Measurements from ENCODE around the gene TGFB2.

The TGFB2 gene

DNA sequence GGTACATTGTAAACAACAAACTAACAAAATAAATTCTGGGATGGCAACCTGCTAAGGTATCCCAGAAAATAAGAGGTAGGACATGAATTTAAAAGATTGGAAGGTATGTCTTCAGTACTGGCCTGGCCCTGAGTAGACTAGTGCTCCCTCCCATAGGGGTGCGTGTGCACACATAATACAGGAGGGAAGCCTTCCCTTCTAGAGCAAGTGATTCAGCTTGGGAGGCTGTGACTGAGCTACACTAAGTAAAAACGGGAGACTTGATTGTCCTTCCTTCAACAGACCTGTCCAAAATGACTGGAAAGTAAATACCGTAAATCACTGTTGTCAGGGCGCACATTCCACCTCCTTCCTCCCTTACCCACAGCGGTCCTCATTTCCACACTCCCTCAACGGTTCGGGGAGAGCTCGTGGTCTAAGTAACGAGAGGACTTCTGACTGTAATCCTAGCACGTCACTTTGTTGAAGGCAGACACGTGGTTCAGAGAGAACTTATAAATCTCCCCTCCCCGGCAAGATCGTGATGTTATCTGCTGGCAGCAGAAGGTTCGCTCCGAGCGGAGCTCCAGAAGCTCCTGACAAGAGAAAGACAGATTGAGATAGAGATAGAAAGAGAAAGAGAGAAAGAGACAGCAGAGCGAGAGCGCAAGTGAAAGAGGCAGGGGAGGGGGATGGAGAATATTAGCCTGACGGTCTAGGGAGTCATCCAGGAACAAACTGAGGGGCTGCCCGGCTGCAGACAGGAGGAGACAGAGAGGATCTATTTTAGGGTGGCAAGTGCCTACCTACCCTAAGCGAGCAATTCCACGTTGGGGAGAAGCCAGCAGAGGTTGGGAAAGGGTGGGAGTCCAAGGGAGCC is at the start of gene TGFB2:
Gene TGFB2 (plus strand): TSS at position 523 of the 859 bp plus-strand sequence. CDS start 1,366 bp downstream, outside the sequence.
- Histone ChIP-seq H3K27ac (ENCODE audit: low read depth, low read length) (peak within 1 kb of the TSS; percentile 47), H3K4me3 (ENCODE audit: low read depth in 1 of 5, low read length in 5 of 5) (peak within 1 kb of the TSS; percentile 73 to 94 (median 83)), H3K27me3 (ENCODE audit: control insufficient read depth in 5 of 5, insufficient read depth in 4 of 5, low read length in 5 of 5) (no peaks in the 10 kb centered on the region), H3K36me3 (ENCODE audit: control insufficient read depth in 5 of 5, insufficient read depth in 5 of 5, low read length in 5 of 5) (peaks cover 0 to 4% (median 0%) of the 10 kb centered on the region in 5 donors), H3K4me1 (ENCODE audit: control insufficient read depth in 5 of 5, insufficient read depth in 5 of 5, low read length in 5 of 5) (peaks cover 2 to 48% (median 44%) of the 10 kb centered on the region in 5 donors), H3K9me3 (ENCODE audit: control insufficient read depth in 5 of 5, low read length in 5 of 5) (no peaks in the 10 kb centered on the region), H3K9ac (ENCODE audit: low read length in 5 of 5) (peak within 1 kb of the TSS; percentile 34 to 72 (median 57))

DNA sequence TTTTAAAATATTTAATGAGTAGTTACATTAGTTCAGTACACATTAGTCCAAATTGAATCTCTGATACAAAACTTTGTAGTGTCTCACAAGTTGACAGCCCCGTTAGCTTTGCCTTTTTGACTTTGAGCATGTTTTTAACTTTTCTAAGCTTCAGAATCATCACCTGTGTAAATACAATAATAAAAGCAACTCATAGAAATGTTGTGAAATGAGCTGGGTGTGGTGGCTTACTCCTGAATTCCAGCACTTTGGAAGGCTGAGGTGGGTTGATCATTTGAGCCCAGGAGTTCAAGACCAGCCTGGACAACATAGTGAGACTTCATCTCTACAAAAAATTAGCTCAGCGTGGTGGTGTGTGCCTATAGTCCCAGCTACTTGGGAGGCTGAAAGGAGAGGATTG is 49.0 kb upstream of the TGFB2 start:
- no peaks in the 10 kb centered on the region for H3K9me3 ChIP-seq (ENCODE audit: control insufficient read depth in 5 of 5, low read length in 5 of 5)
- no peak overlapping the region for H3K27ac ChIP-seq (ENCODE audit: low read depth, low read length)
- H3K4me1 ChIP-seq (ENCODE audit: control insufficient read depth in 5 of 5, insufficient read depth in 5 of 5, low read length in 5 of 5) = peaks cover 0 to 4% (median 0%) of the 10 kb centered on the region in 5 donors
- no peak overlapping the region for H3K9ac ChIP-seq (ENCODE audit: low read length in 5 of 5)
- H3K4me3 ChIP-seq (ENCODE audit: low read depth in 1 of 5, low read length in 5 of 5) = no peak overlapping the region
- no peaks in the 10 kb centered on the region for H3K27me3 ChIP-seq (ENCODE audit: control insufficient read depth in 5 of 5, insufficient read depth in 4 of 5, low read length in 5 of 5)
- peaks cover 0 to 8% (median 4%) of the 10 kb centered on the region in 5 donors for H3K36me3 ChIP-seq (ENCODE audit: control insufficient read depth in 5 of 5, insufficient read depth in 5 of 5, low read length in 5 of 5)

DNA sequence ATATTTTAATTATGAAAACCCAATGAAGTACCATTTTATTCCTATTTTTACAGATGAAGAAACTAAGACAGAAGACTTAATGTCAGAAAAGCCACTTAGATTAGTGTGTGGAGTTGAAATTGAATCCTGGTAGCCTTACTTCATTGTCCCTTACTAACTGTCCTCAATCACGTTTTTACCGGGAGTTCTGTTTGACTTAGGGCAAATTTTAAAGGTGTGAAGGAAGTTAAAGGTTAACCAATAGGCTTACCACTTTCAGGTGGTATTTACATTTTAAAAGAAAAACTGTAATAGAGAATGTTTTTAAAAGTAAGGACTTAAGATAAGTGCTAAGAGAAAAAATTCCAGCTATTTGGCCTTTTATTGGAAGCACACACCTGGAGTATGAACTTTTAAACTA is 47.7 kb upstream of the TGFB2 start:
- no peaks in the 10 kb centered on the region for H3K9me3 ChIP-seq (ENCODE audit: control insufficient read depth in 5 of 5, low read length in 5 of 5)
- no peak overlapping the region for H3K9ac ChIP-seq (ENCODE audit: low read length in 5 of 5)
- no peak overlapping the region for H3K27ac ChIP-seq (ENCODE audit: low read depth, low read length)
- peaks cover 0 to 9% (median 4%) of the 10 kb centered on the region in 5 donors for H3K36me3 ChIP-seq (ENCODE audit: control insufficient read depth in 5 of 5, insufficient read depth in 5 of 5, low read length in 5 of 5)
- no peak overlapping the region for H3K4me3 ChIP-seq (ENCODE audit: low read depth in 1 of 5, low read length in 5 of 5)
- H3K27me3 ChIP-seq (ENCODE audit: control insufficient read depth in 5 of 5, insufficient read depth in 4 of 5, low read length in 5 of 5) = no peaks in the 10 kb centered on the region
- peaks cover 0 to 4% (median 0%) of the 10 kb centered on the region in 5 donors for H3K4me1 ChIP-seq (ENCODE audit: control insufficient read depth in 5 of 5, insufficient read depth in 5 of 5, low read length in 5 of 5)

DNA sequence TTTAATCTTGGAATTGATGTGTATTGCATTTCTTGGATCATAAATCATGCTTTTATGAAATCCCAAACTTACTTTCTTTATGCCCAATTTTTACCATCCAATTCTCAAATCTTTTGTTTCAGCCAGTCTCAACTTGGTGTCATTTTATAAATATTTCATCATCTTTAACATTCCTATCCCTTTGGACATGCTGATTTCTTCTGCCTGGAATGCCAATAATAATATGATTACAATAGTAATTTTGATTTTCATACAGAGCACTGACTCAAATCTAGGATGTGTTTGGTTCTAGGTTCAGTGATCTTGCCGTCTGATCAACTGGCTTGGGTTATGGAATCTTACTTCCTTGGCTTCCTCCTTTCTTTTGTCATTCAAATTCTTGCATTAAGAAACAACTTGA is 47.3 kb upstream of the TGFB2 start:
- no peak overlapping the region for H3K4me3 ChIP-seq (ENCODE audit: low read depth in 1 of 5, low read length in 5 of 5)
- H3K27ac ChIP-seq (ENCODE audit: low read depth, low read length) = no peak overlapping the region
- peaks cover 0 to 12% (median 6%) of the 10 kb centered on the region in 5 donors for H3K36me3 ChIP-seq (ENCODE audit: control insufficient read depth in 5 of 5, insufficient read depth in 5 of 5, low read length in 5 of 5)
- no peak overlapping the region for H3K9ac ChIP-seq (ENCODE audit: low read length in 5 of 5)
- H3K4me1 ChIP-seq (ENCODE audit: control insufficient read depth in 5 of 5, insufficient read depth in 5 of 5, low read length in 5 of 5) = peaks cover 0 to 4% (median 0%) of the 10 kb centered on the region in 5 donors
- no peaks in the 10 kb centered on the region for H3K9me3 ChIP-seq (ENCODE audit: control insufficient read depth in 5 of 5, low read length in 5 of 5)
- H3K27me3 ChIP-seq (ENCODE audit: control insufficient read depth in 5 of 5, insufficient read depth in 4 of 5, low read length in 5 of 5) = no peaks in the 10 kb centered on the region

DNA sequence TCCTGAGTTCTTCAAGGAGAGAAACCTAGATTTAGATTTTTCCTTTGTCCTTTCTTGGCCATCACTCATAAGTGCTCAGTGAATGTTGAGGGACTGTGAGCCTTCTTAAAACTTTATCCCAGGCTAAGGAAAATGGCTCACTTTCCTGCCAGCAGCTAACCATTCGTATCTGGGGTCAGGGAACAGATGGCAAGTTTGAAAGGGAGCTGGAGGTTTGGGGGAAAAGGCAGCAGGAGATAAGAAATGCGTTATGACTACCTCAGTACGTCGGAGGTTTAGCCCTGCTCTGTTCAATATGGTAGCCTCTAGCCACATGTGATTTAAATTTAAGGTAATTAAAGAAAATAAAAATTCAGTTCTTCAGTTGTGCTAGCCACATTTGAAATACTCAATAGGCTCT is 46.7 kb upstream of the TGFB2 start:
- Histone ChIP-seq H3K27me3 (ENCODE audit: control insufficient read depth in 5 of 5, insufficient read depth in 4 of 5, low read length in 5 of 5) (no peaks in the 10 kb centered on the region), H3K27ac (ENCODE audit: low read depth, low read length) (no peak overlapping the region), H3K9me3 (ENCODE audit: control insufficient read depth in 5 of 5, low read length in 5 of 5) (no peaks in the 10 kb centered on the region), H3K36me3 (ENCODE audit: control insufficient read depth in 5 of 5, insufficient read depth in 5 of 5, low read length in 5 of 5) (peaks cover 0 to 12% (median 6%) of the 10 kb centered on the region in 5 donors), H3K9ac (ENCODE audit: low read length in 5 of 5) (no peak overlapping the region), H3K4me1 (ENCODE audit: control insufficient read depth in 5 of 5, insufficient read depth in 5 of 5, low read length in 5 of 5) (peaks cover 0 to 4% (median 0%) of the 10 kb centered on the region in 5 donors), H3K4me3 (ENCODE audit: low read depth in 1 of 5, low read length in 5 of 5) (no peak overlapping the region)

DNA sequence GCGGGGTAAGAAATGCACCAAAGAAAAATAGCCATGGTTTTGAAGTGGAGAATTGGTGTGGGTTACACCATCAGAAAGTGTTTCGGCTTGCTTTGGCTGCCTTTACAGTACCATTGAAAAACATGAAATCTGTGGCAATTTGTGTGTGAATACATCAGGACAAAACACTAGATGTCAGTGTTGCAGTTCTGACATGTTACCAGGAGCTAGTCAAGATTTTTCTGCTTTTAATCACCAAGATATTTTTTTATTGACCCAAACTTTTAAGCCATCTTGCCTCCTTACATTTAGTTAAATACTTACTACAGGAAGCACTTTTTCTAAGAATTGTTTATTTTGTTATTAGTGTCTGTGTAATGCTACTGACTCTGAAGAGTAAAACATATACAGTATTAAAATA is 45.7 kb upstream of the TGFB2 start:
- no peaks in the 10 kb centered on the region for H3K27me3 ChIP-seq (ENCODE audit: control insufficient read depth in 5 of 5, insufficient read depth in 4 of 5, low read length in 5 of 5)
- H3K9me3 ChIP-seq (ENCODE audit: control insufficient read depth in 5 of 5, low read length in 5 of 5) = no peaks in the 10 kb centered on the region
- no peak overlapping the region for H3K27ac ChIP-seq (ENCODE audit: low read depth, low read length)
- H3K4me3 ChIP-seq (ENCODE audit: low read depth in 1 of 5, low read length in 5 of 5) = no peak overlapping the region
- no peak overlapping the region for H3K9ac ChIP-seq (ENCODE audit: low read length in 5 of 5)
- H3K36me3 ChIP-seq (ENCODE audit: control insufficient read depth in 5 of 5, insufficient read depth in 5 of 5, low read length in 5 of 5) = peaks cover 0 to 12% (median 4%) of the 10 kb centered on the region in 5 donors
- H3K4me1 ChIP-seq (ENCODE audit: control insufficient read depth in 5 of 5, insufficient read depth in 5 of 5, low read length in 5 of 5) = peaks cover 0 to 4% (median 0%) of the 10 kb centered on the region in 5 donors

DNA sequence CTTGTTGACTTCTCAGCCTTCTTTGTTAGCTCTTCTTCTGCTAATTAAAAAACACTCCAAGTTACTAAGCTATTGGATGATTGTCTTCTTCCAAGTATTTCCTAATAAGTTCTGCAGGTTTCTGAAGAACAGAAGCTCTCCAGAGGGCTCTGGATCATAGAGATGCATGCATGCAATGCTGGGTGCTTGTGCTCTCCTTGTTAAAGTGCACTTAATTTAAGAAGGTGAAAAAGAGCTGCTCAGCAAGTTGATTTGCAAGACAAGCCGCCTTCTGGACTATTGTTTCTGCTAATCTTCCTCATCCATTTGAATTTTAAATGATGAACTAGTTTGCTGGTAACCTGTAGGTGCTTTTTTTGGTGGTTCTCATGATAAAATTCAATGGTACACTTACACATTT is 43.9 kb upstream of the TGFB2 start:
- H3K9me3 ChIP-seq (ENCODE audit: control insufficient read depth in 5 of 5, low read length in 5 of 5) = no peaks in the 10 kb centered on the region
- H3K36me3 ChIP-seq (ENCODE audit: control insufficient read depth in 5 of 5, insufficient read depth in 5 of 5, low read length in 5 of 5) = peaks cover 0 to 23% (median 10%) of the 10 kb centered on the region in 5 donors
- H3K9ac ChIP-seq (ENCODE audit: low read length in 5 of 5) = no peak overlapping the region
- H3K4me1 ChIP-seq (ENCODE audit: control insufficient read depth in 5 of 5, insufficient read depth in 5 of 5, low read length in 5 of 5) = peaks cover 0 to 4% (median 0%) of the 10 kb centered on the region in 5 donors
- no peak overlapping the region for H3K27ac ChIP-seq (ENCODE audit: low read depth, low read length)
- H3K27me3 ChIP-seq (ENCODE audit: control insufficient read depth in 5 of 5, insufficient read depth in 4 of 5, low read length in 5 of 5) = no peaks in the 10 kb centered on the region
- no peak overlapping the region for H3K4me3 ChIP-seq (ENCODE audit: low read depth in 1 of 5, low read length in 5 of 5)

DNA sequence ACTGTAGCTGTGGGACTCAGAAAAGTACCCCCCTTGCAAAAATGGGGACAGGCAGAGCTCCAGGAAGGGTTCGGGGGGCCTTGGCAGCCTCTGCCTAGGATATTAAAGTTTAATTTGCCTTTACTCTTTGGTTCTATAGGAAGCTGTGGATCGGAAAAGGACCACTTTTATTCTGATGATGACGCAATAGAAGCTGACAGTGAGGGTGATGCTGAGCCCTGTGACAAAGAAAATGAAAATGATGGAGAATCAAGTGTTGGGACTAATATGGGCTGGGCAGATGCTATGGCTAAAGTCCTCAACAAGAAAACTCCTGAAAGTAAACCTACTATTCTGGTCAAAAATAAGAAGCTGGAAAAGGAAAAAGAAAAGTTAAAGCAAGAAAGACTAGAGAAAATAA is 43.0 kb upstream of the TGFB2 start:
- Histone ChIP-seq H3K27me3 (ENCODE audit: control insufficient read depth in 5 of 5, insufficient read depth in 4 of 5, low read length in 5 of 5) (no peaks in the 10 kb centered on the region), H3K9ac (ENCODE audit: low read length in 5 of 5) (no peak overlapping the region), H3K4me1 (ENCODE audit: control insufficient read depth in 5 of 5, insufficient read depth in 5 of 5, low read length in 5 of 5) (peaks cover 0 to 4% (median 0%) of the 10 kb centered on the region in 5 donors), H3K36me3 (ENCODE audit: control insufficient read depth in 5 of 5, insufficient read depth in 5 of 5, low read length in 5 of 5) (peaks cover 0 to 24% (median 10%) of the 10 kb centered on the region in 5 donors), H3K4me3 (ENCODE audit: low read depth in 1 of 5, low read length in 5 of 5) (no peak overlapping the region), H3K27ac (ENCODE audit: low read depth, low read length) (no peak overlapping the region), H3K9me3 (ENCODE audit: control insufficient read depth in 5 of 5, low read length in 5 of 5) (no peaks in the 10 kb centered on the region)

DNA sequence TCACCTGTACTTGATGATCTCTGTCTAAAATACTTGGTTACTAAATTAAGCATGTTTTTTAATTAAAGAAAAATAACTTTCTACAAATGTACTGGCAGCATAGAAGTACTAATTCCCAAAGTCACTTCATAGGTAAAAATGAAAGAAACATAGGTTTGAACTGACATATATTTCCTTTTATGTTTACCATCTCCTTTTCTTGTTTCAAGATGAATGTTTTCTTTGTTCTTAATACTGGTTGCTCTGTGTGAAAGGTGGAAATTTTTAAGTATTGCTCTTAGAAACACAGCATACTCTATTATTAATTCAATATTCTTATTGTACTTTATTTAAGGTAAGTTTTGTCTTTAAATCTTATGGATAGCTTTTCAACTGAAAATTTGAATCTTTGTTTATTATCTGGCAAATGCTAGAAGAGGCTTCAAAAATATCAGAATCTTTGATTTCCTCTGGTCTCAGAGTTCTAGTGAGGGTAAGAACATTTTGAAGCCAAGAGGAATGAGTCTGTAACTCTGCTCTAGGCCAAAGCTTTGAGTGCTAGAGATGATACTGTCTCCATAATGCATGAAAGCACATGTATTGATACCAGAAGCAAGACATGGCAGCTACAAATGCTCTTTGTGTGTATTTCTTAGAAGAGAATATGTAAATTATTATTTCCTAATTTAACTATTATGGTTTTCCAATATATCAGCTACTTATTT is 41.8 kb upstream of the TGFB2 start:
- Histone ChIP-seq H3K9ac (ENCODE audit: low read length in 5 of 5) (no peak overlapping the region), H3K36me3 (ENCODE audit: control insufficient read depth in 5 of 5, insufficient read depth in 5 of 5, low read length in 5 of 5) (peaks cover 0 to 24% (median 10%) of the 10 kb centered on the region in 5 donors), H3K4me1 (ENCODE audit: control insufficient read depth in 5 of 5, insufficient read depth in 5 of 5, low read length in 5 of 5) (peaks cover 0 to 4% (median 0%) of the 10 kb centered on the region in 5 donors), H3K27me3 (ENCODE audit: control insufficient read depth in 5 of 5, insufficient read depth in 4 of 5, low read length in 5 of 5) (no peaks in the 10 kb centered on the region), H3K9me3 (ENCODE audit: control insufficient read depth in 5 of 5, low read length in 5 of 5) (no peaks in the 10 kb centered on the region), H3K4me3 (ENCODE audit: low read depth in 1 of 5, low read length in 5 of 5) (no peak overlapping the region), H3K27ac (ENCODE audit: low read depth, low read length) (no peak overlapping the region)
